ENCODE results near the gene HEATR1. TPM values are rescaled to one million over a fixed set of nuclear protein-coding genes. Genes with fewer than 3 reads are reported as not detected.

HEATR1 gene
- total RNA-seq, 1 experiment from 2014 or later = 23.3 TPM

- DNase-seq (ENCODE audit: low read depth) = no peak
Observed at GRCh38 chr1:236540813-236541465, 63.4 kb downstream of the HEATR1 start.

GRCh38 chr1:236536540-236536939 is 67.8 kb downstream of the HEATR1 start:
- DNase-seq (ENCODE audit: low read depth) = no peak

- DNase-seq (ENCODE audit: low read depth) = peak; percentile 68
Observed at GRCh38 chr1:236535662-236536161, 68.6 kb downstream of the HEATR1 start.

GRCh38 chr1:236535190-236535589 is 69.1 kb downstream of the HEATR1 start:
- no peak for DNase-seq (ENCODE audit: low read depth)

GRCh38 chr1:236534151-236534651 is 70.1 kb downstream of the HEATR1 start:
- DNase-seq (ENCODE audit: low read depth) = peak; percentile 67

- no peak for DNase-seq (ENCODE audit: low read depth)
Observed at GRCh38 chr1:236532850-236533249, 71.5 kb downstream of the HEATR1 start.

GRCh38 chr1:236530959-236531358 is 73.4 kb downstream of the HEATR1 start:
- no peak for DNase-seq (ENCODE audit: low read depth)

GRCh38 chr1:236530286-236530685 is 74.0 kb downstream of the HEATR1 start:
- no peak for DNase-seq (ENCODE audit: low read depth)

GRCh38 chr1:236526079-236526478 is 78.2 kb downstream of the HEATR1 start:
- DNase-seq (ENCODE audit: low read depth) = no peak

- no peak for DNase-seq (ENCODE audit: low read depth)
Observed at GRCh38 chr1:236524895-236525184, 79.5 kb downstream of the HEATR1 start.

- peak; percentile 76 for DNase-seq (ENCODE audit: low read depth)
Observed at GRCh38 chr1:236524142-236524894, 80.0 kb downstream of the HEATR1 start.

- DNase-seq (ENCODE audit: low read depth) = peak; percentile 82
Observed at GRCh38 chr1:236523704-236524141, 80.6 kb downstream of the HEATR1 start, which contains the start of gene LGALS8. Gene LGALS8, plus strand, starts transcription at chr1:236523982. Its CDS starts 2,089 bp downstream, at chr1:236526071.

GRCh38 chr1:236522937-236523703 is 81.2 kb downstream of the HEATR1 start:
- DNase-seq (ENCODE audit: low read depth) = no peak

- DNase-seq (ENCODE audit: low read depth) = no peak
Observed at GRCh38 chr1:236520445-236521005, 83.8 kb downstream of the HEATR1 start.

GRCh38 chr1:236518322-236518721 is 86.0 kb downstream of the HEATR1 start:
- DNase-seq (ENCODE audit: low read depth) = no peak

- DNase-seq (ENCODE audit: low read depth) = peak; percentile 19
Observed at GRCh38 chr1:236516929-236517704, 87.2 kb downstream of the HEATR1 start.

- DNase-seq (ENCODE audit: low read depth) = no peak
Observed at GRCh38 chr1:236515443-236515958, 88.8 kb downstream of the HEATR1 start.

- DNase-seq (ENCODE audit: low read depth) = no peak
Observed at GRCh38 chr1:236514703-236515442, 89.4 kb downstream of the HEATR1 start.

GRCh38 chr1:236511735-236512418 is 92.4 kb downstream of the HEATR1 start:
- no peak for DNase-seq (ENCODE audit: low read depth)
